SK-N-SH treated with all-trans-retinoic acid at 6 μM for 48 hours (cell line): ENCODE measurements around the gene KIF6.

Experiments
- ARNTL ChIP-seq: fragments of 450-650 bp; formaldehyde crosslinking; IDR thresholded peaks from 2 replicates; pipeline ENCODE4 v1.5.0; 2020; ENCODE audit warnings: low read depth, mild to moderate bottlenecking, moderate library complexity, borderline replicate concordance
- GLIS3 ChIP-seq: fragments of 250-450 bp; sonication (Bioruptor Pico); IDR thresholded peaks from 2 replicates; pipeline ENCODE4 v1.5.0; 2020; ENCODE audit warnings: mild to moderate bottlenecking, moderate library complexity
- RARB ChIP-seq: fragments of 250-450 bp; sonication (Bioruptor Pico); IDR thresholded peaks from 2 replicates; pipeline ENCODE4 v1.8.0; 2021; ENCODE audit warnings: mild to moderate bottlenecking, moderate library complexity
- ZFP30 ChIP-seq: fragments of 450-650 bp; formaldehyde crosslinking; IDR thresholded peaks from 2 replicates; pipeline ENCODE4 v1.5.0; 2022; ENCODE audit warnings: mild to moderate bottlenecking, moderate library complexity
- TF ChIP-seq, protein P1 (sequence below): fragments of 250-450 bp; sonication (Bioruptor Pico); IDR thresholded peaks from 2 replicates; pipeline ENCODE4 v1.5.1; 2020; ENCODE audit warnings: low read depth, mild to moderate bottlenecking, moderate library complexity

DNA sequence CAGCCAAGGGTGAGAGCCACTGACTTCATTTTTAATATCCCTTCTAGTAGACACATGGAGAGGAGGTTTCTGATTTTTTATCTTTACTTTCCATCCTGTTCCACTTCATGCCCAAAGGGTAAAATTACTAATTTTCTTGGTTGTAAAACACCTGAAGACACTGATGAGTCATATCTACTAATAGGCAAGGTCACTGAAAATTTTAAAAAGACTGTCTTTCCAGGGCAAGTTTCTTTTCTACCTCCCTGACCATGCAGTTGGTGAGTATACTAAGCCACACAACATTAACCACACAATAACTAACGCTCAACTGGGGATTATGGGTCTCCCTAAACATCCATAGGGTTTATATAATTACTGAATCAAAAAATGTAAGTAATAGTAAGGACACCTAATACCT is 109.6 kb downstream of the KIF6 start:
- TF ChIP-seq, protein P1, sequence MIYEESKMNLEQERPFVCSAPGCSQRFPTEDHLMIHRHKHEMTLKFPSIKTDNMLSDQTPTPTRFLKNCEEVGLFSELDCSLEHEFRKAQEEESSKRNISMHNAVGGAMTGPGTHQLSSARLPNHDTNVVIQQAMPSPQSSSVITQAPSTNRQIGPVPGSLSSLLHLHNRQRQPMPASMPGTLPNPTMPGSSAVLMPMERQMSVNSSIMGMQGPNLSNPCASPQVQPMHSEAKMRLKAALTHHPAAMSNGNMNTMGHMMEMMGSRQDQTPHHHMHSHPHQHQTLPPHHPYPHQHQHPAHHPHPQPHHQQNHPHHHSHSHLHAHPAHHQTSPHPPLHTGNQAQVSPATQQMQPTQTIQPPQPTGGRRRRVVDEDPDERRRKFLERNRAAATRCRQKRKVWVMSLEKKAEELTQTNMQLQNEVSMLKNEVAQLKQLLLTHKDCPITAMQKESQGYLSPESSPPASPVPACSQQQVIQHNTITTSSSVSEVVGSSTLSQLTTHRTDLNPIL = no peak
- TF ChIP-seq RARB (CRISPR knock-in tag) (no peak), ARNTL (no peak), GLIS3 (CRISPR knock-in tag) (no peak), ZFP30 (no peak)
